HCT116 (cell line): Measurements from ENCODE around the gene CRYBB1. TPM values are rescaled to one million over a fixed set of nuclear protein-coding genes. Genes with fewer than 3 reads are reported as not detected.

Experiments used
- ATAC-seq: fragments of 200-7000 bp; cut with Tn5 transposase; 2 replicates; pipeline ENCODE4 v1.9.1; 2020; ENCODE audit warnings: mild to moderate bottlenecking, moderate library complexity
- BruUV-seq: library from RNA; stranded (reverse); fragments of 400-500 nt; replicated peaks from 2 replicates; lab custom pipeline; 2021; lab: Mats Ljungman, UMichigan
- CTCF ChIA-PET: fragments of 300-600 bp; sonication (Branson Sonifier 250); formaldehyde crosslinking; loops from one replicate; lab custom pipeline; 2021; ENCODE audit warnings: antibody characterized with exemption; lab: Charles Lee
- POLR2A ChIA-PET: fragments of 300-600, 350-600 bp; sonication (Branson Sonifier 250); formaldehyde crosslinking; loops from one replicate; lab custom pipeline; 2021; ENCODE audit warnings: antibody characterized with exemption; lab: Charles Lee
- RAD21 ChIA-PET, 2 experiments: fragments of 300-600 bp; sonication (Branson Sonifier 250); formaldehyde crosslinking; loops; one replicate each; lab custom pipeline; 2023; ENCODE audit warnings: low total read pairs in 2 of 2; ENCODE audit not compliant: uncharacterized antibody in 2 of 2, unreplicated experiment in 2 of 2, low non-redundant PET in 1 of 2; lab: Charles Lee
- DNase-seq: peaks from one replicate; pipeline ENCODE4 v3.0.0-alpha.2; 2010; ENCODE audit warnings: low read depth, low spot score
- H2AFZ ChIP-seq: fragments of 200-600 bp; shearing (Covaris generic), sonication (generic); 2 replicates; pipeline ENCODE4 v1.6.1; 2017; ENCODE audit warnings: low read depth, mixed run types, mixed read lengths, antibody characterized with exemption, low read length; ENCODE audit not compliant: poor library complexity, severe bottlenecking
- H3K27ac ChIP-seq: 2 replicates; pipeline ENCODE4 v1.5.1; 2012; ENCODE audit warnings: low read depth, low read length
- H3K27me3 ChIP-seq: fragments of 200-600 bp; sonication (generic); 2 replicates; pipeline ENCODE4 v1.6.1; 2016; ENCODE audit warnings: mixed run types, low read length, mixed read lengths; ENCODE audit not compliant: insufficient read depth
- H3K36me3 ChIP-seq, 2 experiments: fragments of 200-500 bp in 1 of 2; fragments of 200-600 bp in 1 of 2; sonication (Bioruptor generic) in 1 of 2; sonication (generic) in 1 of 2; 2 replicates each; pipeline versions ENCODE4 v1.5.1 to v1.6.1; 2014 to 2016; ENCODE audit warnings: low read length in 2 of 2, inconsistent platforms in 1 of 2, mixed read lengths in 1 of 2, mixed run types in 1 of 2; ENCODE audit not compliant: insufficient read depth in 2 of 2, control insufficient read depth in 1 of 2
- H3K4me1 ChIP-seq, 2 experiments: fragments of 200-600 bp in 1 of 2; sonication (generic) in 1 of 2; 2 replicates each; pipeline versions ENCODE4 v1.5.1 to v1.6.1; 2012 to 2017; ENCODE audit warnings: low read length in 2 of 2, inconsistent platforms in 1 of 2, mild to moderate bottlenecking in 1 of 2, mixed read lengths in 1 of 2, mixed run types in 1 of 2, moderate library complexity in 1 of 2; ENCODE audit not compliant: insufficient read depth in 2 of 2, control insufficient read depth in 1 of 2
- H3K4me2 ChIP-seq: fragments of 200-600 bp; sonication (generic); 2 replicates; pipeline ENCODE4 v1.6.1; 2017; ENCODE audit warnings: mixed run types, low read length, mixed read lengths
- H3K4me3 ChIP-seq, 2 experiments: fragments of 200-600 bp in 1 of 2; sonication (generic) in 1 of 2; replicated peaks in 1 of 2; 2 replicates each; pipeline ENCODE4 v1.5.1; 2011 to 2016; ENCODE audit warnings: low read length in 2 of 2, control low read depth in 1 of 2, low read depth in 1 of 2, mild to moderate bottlenecking in 1 of 2, mixed read lengths in 1 of 2, mixed run types in 1 of 2
- H3K79me2 ChIP-seq: fragments of 200-600 bp; sonication (generic); 2 replicates; pipeline ENCODE4 v1.6.1; 2017; ENCODE audit warnings: mild to moderate bottlenecking, mixed run types, low read length, moderate library complexity, mixed read lengths; ENCODE audit not compliant: insufficient read depth
- H3K9ac ChIP-seq: fragments of 200-600 bp; sonication (generic); 2 replicates; pipeline ENCODE4 v1.6.1; 2016; ENCODE audit warnings: low read length, mixed read lengths
- H3K9me2 ChIP-seq: fragments of 200-600 bp; sonication (generic), shearing (Covaris generic); 2 replicates; pipeline ENCODE4 v1.6.1; 2017; ENCODE audit warnings: mixed run types, mild to moderate bottlenecking, moderate library complexity; ENCODE audit not compliant: insufficient read depth
- H3K9me3 ChIP-seq, 2 experiments: fragments of 200-500 bp in 1 of 2; fragments of 200-600 bp in 1 of 2; sonication (Bioruptor generic) in 1 of 2; sonication (generic) in 1 of 2; 2 replicates each; pipeline ENCODE4 v1.6.1; 2014 to 2017; ENCODE audit warnings: low read length in 2 of 2, mixed read lengths in 2 of 2, inconsistent platforms in 1 of 2, low read depth in 1 of 2, mild to moderate bottlenecking in 1 of 2, mixed run types in 1 of 2, moderate library complexity in 1 of 2; ENCODE audit not compliant: control insufficient read depth in 1 of 2, insufficient read depth in 1 of 2
- H4K20me1 ChIP-seq: fragments of 200-600 bp; sonication (generic), shearing (Covaris generic); 2 replicates; pipeline ENCODE4 v1.6.1; 2017; ENCODE audit warnings: mixed run types, mild to moderate bottlenecking, moderate library complexity; ENCODE audit not compliant: insufficient read depth
- ATF3 ChIP-seq: IDR thresholded peaks from 2 replicates; pipeline ENCODE4 v1.6.1; 2012
- CBX3 ChIP-seq: IDR thresholded peaks from 2 replicates; pipeline ENCODE4 v1.6.1; 2012; ENCODE audit warnings: low read depth
- CEBPB ChIP-seq: IDR thresholded peaks from 2 replicates; pipeline ENCODE4 v1.6.1; 2012; ENCODE audit warnings: low read depth
- CTCF ChIP-seq, 3 experiments: fragments of 200-600 bp in 1 of 3; sonication (generic) in 1 of 3; IDR thresholded peaks in 2 of 3; conservative IDR thresholded peaks in 1 of 3; 2 replicates each; pipeline ENCODE4 v1.5.1; 2012 to 2017; ENCODE audit warnings: low read depth in 2 of 3, low read length in 2 of 3, antibody characterized with exemption in 1 of 3, borderline replicate concordance in 1 of 3, control low read depth in 1 of 3, mild to moderate bottlenecking in 1 of 3, mixed read lengths in 1 of 3, mixed run types in 1 of 3, moderate library complexity in 1 of 3; ENCODE audit not compliant: insufficient read depth in 1 of 3
- ELF1 ChIP-seq: IDR thresholded peaks from 2 replicates; pipeline ENCODE4 v1.6.1; 2012; ENCODE audit warnings: low read depth, borderline replicate concordance
- EZH2 ChIP-seq: fragments of 200-600 bp; sonication (generic); IDR thresholded peaks from 2 replicates; pipeline ENCODE4 v1.6.1; 2017; ENCODE audit warnings: antibody characterized with exemption, mixed run types
- EZH2phosphoT487 ChIP-seq: fragments of 200-600 bp; IDR thresholded peaks from 2 replicates; pipeline ENCODE4 v1.6.1; 2018; ENCODE audit warnings: antibody characterized with exemption, borderline replicate concordance
- JUND ChIP-seq: IDR thresholded peaks from 2 replicates; pipeline ENCODE4 v1.6.1; 2012
- MAX ChIP-seq: IDR thresholded peaks from 2 replicates; pipeline ENCODE4 v1.6.1; 2012
- POLR2A ChIP-seq: IDR thresholded peaks from 2 replicates; pipeline ENCODE4 v1.7.0; 2011; ENCODE audit warnings: borderline replicate concordance; ENCODE audit not compliant: insufficient read depth, insufficient read length; ENCODE audit errors: extremely low read depth
- RAD21 ChIP-seq: IDR thresholded peaks from 2 replicates; pipeline ENCODE4 v1.6.1; 2012; ENCODE audit warnings: low read depth, mild to moderate bottlenecking
- SIN3A ChIP-seq: IDR thresholded peaks from 2 replicates; pipeline ENCODE4 v1.6.1; 2012; ENCODE audit warnings: low read depth
- ZBTB33 ChIP-seq: IDR thresholded peaks from 2 replicates; pipeline ENCODE4 v1.6.1; 2011; ENCODE audit warnings: mild to moderate bottlenecking, low read length, moderate library complexity; ENCODE audit not compliant: insufficient replicate concordance; ENCODE audit errors: extremely low read depth
- ZFX ChIP-seq: fragments of 450-650 bp; IDR thresholded peaks from 2 replicates; pipeline ENCODE4 v1.6.1; 2017
- intact Hi-C: fragments of 100-400 bp; cut with micrococcal nuclease; formaldehyde crosslinking; loops from 2 replicates; pipeline ENCODE4 v1.10.0; 2022
- total RNA-seq: library from RNA; stranded (reverse); gene quantifications from one replicate; pipeline ENCODE4 v1.2.1, GENCODE V29; 2021; ENCODE audit not compliant: unreplicated experiment

The CRYBB1 gene
- total RNA-seq, 1 experiment from 2014 or later = not detected

GRCh38 chr22:26624803-26625202 lies 7.0 kb upstream of the CRYBB1 start:
- no peaks in the 10 kb centered on the region for H4K20me1 ChIP-seq
- POLR2A ChIA-PET = no interaction called here
- no TSS peak for BruUV-seq
- ATAC-seq = no peak
- H2AFZ ChIP-seq = no peak overlapping the region
- TF ChIP-seq RAD21 = no peak
- no peak for TF ChIP-seq EZH2
- no peak for TF ChIP-seq POLR2A
- TF ChIP-seq ATF3 = no peak
- no peak for TF ChIP-seq ZBTB33
- no peak for TF ChIP-seq MAX
- no peak for TF ChIP-seq JUND
- no peak for TF ChIP-seq ZFX
- no peak for TF ChIP-seq ELF1
- TF ChIP-seq CBX3 = no peak
- TF ChIP-seq SIN3A = no peak
- TF ChIP-seq EZH2phosphoT487 = no peak
- TF ChIP-seq CEBPB = no peak
- no peak for TF ChIP-seq CTCF (IDR thresholded peaks at IDR 0.05 in 2 of 3, conservative IDR thresholded peaks at IDR 0.05 in 1 of 3; ENCODE audit: borderline replicate concordance in 1 of 3, insufficient read depth in 1 of 3, low read depth in 2 of 3, low read length in 2 of 3)
- TF ChIP-seq, all 23 proteins: peak for 0
- intact Hi-C loops = no loop called here
- Histone ChIP-seq H3K79me2 (no peaks in the 10 kb centered on the region), H3K27me3 (no peaks in the 10 kb centered on the region), H3K27ac (no peak overlapping the region), H3K36me3 (no peaks in the 10 kb centered on the region), H3K9me3 (no peaks in the 10 kb centered on the region), H3K4me2 (no peak overlapping the region), H3K9me2 (no peaks in the 10 kb centered on the region), H3K4me1 (no peaks in the 10 kb centered on the region), H3K4me3 (no peak overlapping the region), H3K9ac (no peak overlapping the region)
- ChIA-PET CTCF (no interaction called here), RAD21 (no interaction called here)
- no peak for DNase-seq
